Lung (tissue), 12 donors: Measurements from ENCODE around the gene TMCO6. TPM values are rescaled to one million over a fixed set of nuclear protein-coding genes. Genes with fewer than 3 reads are reported as not detected.

Experiments used
- ATAC-seq: fragments of 200-7000 bp; cut with Tn5 transposase; one replicate; pipeline ENCODE4 v1.9.1; 2020; ENCODE audit warnings: moderate number of reproducible peaks; ENCODE audit not compliant: insufficient read depth, low FRiP score
- DNase-seq, 3 donors: peaks; one replicate each; pipeline ENCODE4 v3.0.0-alpha.2; 2013 to 2017
- H3K27ac ChIP-seq, 2 donors: one replicate each; pipeline ENCODE4 v1.5.1; 2013; ENCODE audit warnings: mild to moderate bottlenecking in 2 of 2, moderate library complexity in 2 of 2, control low read depth in 1 of 2, inconsistent platforms in 1 of 2, low read depth in 1 of 2, low read length in 1 of 2
- H3K27me3 ChIP-seq, 3 donors: one replicate each; pipeline ENCODE4 v1.5.1; 2013; ENCODE audit warnings: low read length in 2 of 3; ENCODE audit not compliant: control insufficient read depth in 3 of 3, insufficient read depth in 3 of 3
- H3K36me3 ChIP-seq, 4 donors: one replicate each; pipeline ENCODE4 v1.5.1; 2013; ENCODE audit warnings: low read length in 4 of 4, mild to moderate bottlenecking in 1 of 4, moderate library complexity in 1 of 4; ENCODE audit not compliant: control insufficient read depth in 4 of 4, insufficient read depth in 4 of 4
- H3K4me1 ChIP-seq, 5 donors: one replicate each; pipeline ENCODE4 v1.5.1; 2013; ENCODE audit warnings: low read length in 5 of 5, mild to moderate bottlenecking in 2 of 5, moderate library complexity in 1 of 5; ENCODE audit not compliant: control insufficient read depth in 5 of 5, insufficient read depth in 5 of 5
- H3K4me3 ChIP-seq: one replicate; pipeline ENCODE4 v1.5.1; 2013; ENCODE audit warnings: mild to moderate bottlenecking, control low read depth, moderate library complexity
- H3K9ac ChIP-seq, 2 donors: one replicate each; pipeline ENCODE4 v1.5.1; 2013; ENCODE audit warnings: low read length in 2 of 2, control low read depth in 1 of 2; ENCODE audit not compliant: insufficient read depth in 1 of 2
- H3K9me3 ChIP-seq, 4 donors: one replicate each; pipeline ENCODE4 v1.5.1; 2013; ENCODE audit warnings: low read length in 3 of 4, mild to moderate bottlenecking in 1 of 4, moderate library complexity in 1 of 4; ENCODE audit not compliant: control insufficient read depth in 4 of 4, insufficient read depth in 3 of 4
- CTCF ChIP-seq: IDR thresholded peaks from 2 replicates; pipeline ENCODE4 v1.5.1; 2012; ENCODE audit warnings: mild to moderate bottlenecking; ENCODE audit errors: control extremely low read depth, extremely low read depth
- WGBS, 2 donors: extraction: QIAGEN DNeasy Blood & Tissue Kit; methylation state at CpG; one replicate each; pipeline ENCODE4 v1.1.7; 2013; 5-methylcytosine and 5-hydroxymethylcytosine counted together
- polyA plus RNA-seq, 2 donors: library from polyadenylated mRNA; stranded (reverse); fragments of 200-250 nt; gene quantifications; one replicate each; pipeline ENCODE4 v1.2.1, GENCODE V29; 2013
- total RNA-seq, 2 donors: library from RNA; depleted of rRNA in 1 of 2; stranded (reverse); fragments of >200 nt in 1 of 2; gene quantifications; one replicate each; pipeline ENCODE4 v1.2.1, GENCODE V29; 2014 to 2021
- donor health status: control.
- donor health status: control.
- donor health status: Bipolar disorder and iron deficiency.
- donor health status: healthy.
- donor health status: DM: yes; HTN: yes; CAD: no.

TMCO6 gene
- total and polyA plus RNA-seq, 4 donors, result 9.0 to 25.8 (median 14.1) TPM

- H3K9me3 ChIP-seq, result no peaks in the 10 kb centered on the region
- peaks cover 0 to 13% (median 7%) of the 10 kb centered on the region in 5 donors for H3K4me1 ChIP-seq
These were observed 45.1 kb upstream of the TMCO6 start for GRCh38 chr5:140594169-140594568.

GRCh38 chr5:140595538-140596300 is 43.5 kb upstream of the TMCO6 start:
- no peak overlapping the region for H3K9ac ChIP-seq
- DNase-seq, result peak in 2 of 3 donors; percentile 16 to 49

More at GRCh38 chr5:140594169-140594568, 45.1 kb upstream of the TMCO6 start:
- no peak for TF ChIP-seq CTCF
- no peak for DNase-seq
- Histone ChIP-seq H3K9ac (no peak overlapping the region), H3K27ac (no peak overlapping the region), H3K36me3 (no peaks in the 10 kb centered on the region), H3K27me3 (no peaks in the 10 kb centered on the region), H3K4me3 (no peak overlapping the region)
- ATAC-seq, result no peak
- 81 to 84% methylated on average over 6 of the region's 6 CpGs for WGBS, 2 donors

GRCh38 chr5:140596321-140596741 is 42.9 kb upstream of the TMCO6 start:
- H3K27ac ChIP-seq, result no peak overlapping the region
- no peak overlapping the region for H3K4me3 ChIP-seq
- ATAC-seq (no peak), DNase-seq (peak in 1 of 3 donors; percentile 21)
- H3K4me1 ChIP-seq, result peaks cover 0 to 13% (median 0%) of the 10 kb centered on the region in 5 donors
- no peaks in the 10 kb centered on the region for H3K27me3 ChIP-seq
- 12 to 32% methylated on average over 1 of the region's 1 CpG for WGBS, 2 donors
- TF ChIP-seq CTCF, result no peak
- no peak overlapping the region for H3K9ac ChIP-seq
- H3K36me3 ChIP-seq, result no peaks in the 10 kb centered on the region
- H3K9me3 ChIP-seq, result no peaks in the 10 kb centered on the region

More at GRCh38 chr5:140595538-140596300, 43.5 kb upstream of the TMCO6 start:
- H3K27me3 ChIP-seq, result no peaks in the 10 kb centered on the region
- H3K9me3 ChIP-seq, result no peaks in the 10 kb centered on the region
- no peak for TF ChIP-seq CTCF
- peak; percentile 51 for ATAC-seq
- H3K4me1 ChIP-seq, result peaks cover 0 to 13% (median 0%) of the 10 kb centered on the region in 5 donors
- WGBS, 2 donors, result 47 to 57% methylated on average over 5 of the region's 5 CpGs
- no peak overlapping the region for H3K4me3 ChIP-seq
- peak overlapping the region in 1 of 2 donors; percentile 70 for H3K27ac ChIP-seq
- no peaks in the 10 kb centered on the region for H3K36me3 ChIP-seq
